HL-60 (cell line): ENCODE data around the gene DHRS13.

Experiments
- GABPA ChIP-seq: IDR thresholded peaks from 2 replicates; pipeline ENCODE4 v1.6.1; 2012; ENCODE audit warnings: low read depth
- POLR2AphosphoS5 ChIP-seq: IDR thresholded peaks from 2 replicates; pipeline ENCODE4 v1.6.1; 2012; ENCODE audit warnings: low read depth
- TF ChIP-seq, protein P1 (sequence below): IDR thresholded peaks from one replicate; pipeline ENCODE4 v1.5.1; 2011; ENCODE audit warnings: low read length, control low read depth, inconsistent platforms; ENCODE audit not compliant: insufficient read depth
- TF ChIP-seq, protein P2 (sequence below): IDR thresholded peaks from 2 replicates; pipeline ENCODE4 v1.6.1; 2012; ENCODE audit warnings: low read depth; ENCODE audit not compliant: insufficient replicate concordance

DNA sequence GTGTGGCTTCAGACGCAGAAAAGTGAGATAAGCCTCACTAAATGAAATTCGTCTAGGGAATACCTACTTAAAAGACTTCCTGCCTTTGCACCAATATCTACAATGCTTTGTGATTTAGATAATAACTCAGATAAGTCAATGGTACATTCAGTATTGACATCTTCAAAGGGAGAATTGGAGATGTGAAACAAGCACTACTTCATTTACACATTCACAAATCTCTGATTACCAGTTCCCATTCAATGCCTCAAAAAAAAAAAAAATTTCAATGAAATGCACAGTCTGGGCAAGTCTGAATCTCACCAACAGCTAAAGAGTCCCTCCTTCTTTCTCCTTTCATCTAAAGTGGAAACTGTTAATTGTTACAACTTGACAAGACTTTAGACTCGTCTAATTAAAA, 44.8 kb upstream of the DHRS13 start:
- TF ChIP-seq, protein P1, sequence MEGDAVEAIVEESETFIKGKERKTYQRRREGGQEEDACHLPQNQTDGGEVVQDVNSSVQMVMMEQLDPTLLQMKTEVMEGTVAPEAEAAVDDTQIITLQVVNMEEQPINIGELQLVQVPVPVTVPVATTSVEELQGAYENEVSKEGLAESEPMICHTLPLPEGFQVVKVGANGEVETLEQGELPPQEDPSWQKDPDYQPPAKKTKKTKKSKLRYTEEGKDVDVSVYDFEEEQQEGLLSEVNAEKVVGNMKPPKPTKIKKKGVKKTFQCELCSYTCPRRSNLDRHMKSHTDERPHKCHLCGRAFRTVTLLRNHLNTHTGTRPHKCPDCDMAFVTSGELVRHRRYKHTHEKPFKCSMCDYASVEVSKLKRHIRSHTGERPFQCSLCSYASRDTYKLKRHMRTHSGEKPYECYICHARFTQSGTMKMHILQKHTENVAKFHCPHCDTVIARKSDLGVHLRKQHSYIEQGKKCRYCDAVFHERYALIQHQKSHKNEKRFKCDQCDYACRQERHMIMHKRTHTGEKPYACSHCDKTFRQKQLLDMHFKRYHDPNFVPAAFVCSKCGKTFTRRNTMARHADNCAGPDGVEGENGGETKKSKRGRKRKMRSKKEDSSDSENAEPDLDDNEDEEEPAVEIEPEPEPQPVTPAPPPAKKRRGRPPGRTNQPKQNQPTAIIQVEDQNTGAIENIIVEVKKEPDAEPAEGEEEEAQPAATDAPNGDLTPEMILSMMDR, result no peak
- TF ChIP-seq, protein P2, sequence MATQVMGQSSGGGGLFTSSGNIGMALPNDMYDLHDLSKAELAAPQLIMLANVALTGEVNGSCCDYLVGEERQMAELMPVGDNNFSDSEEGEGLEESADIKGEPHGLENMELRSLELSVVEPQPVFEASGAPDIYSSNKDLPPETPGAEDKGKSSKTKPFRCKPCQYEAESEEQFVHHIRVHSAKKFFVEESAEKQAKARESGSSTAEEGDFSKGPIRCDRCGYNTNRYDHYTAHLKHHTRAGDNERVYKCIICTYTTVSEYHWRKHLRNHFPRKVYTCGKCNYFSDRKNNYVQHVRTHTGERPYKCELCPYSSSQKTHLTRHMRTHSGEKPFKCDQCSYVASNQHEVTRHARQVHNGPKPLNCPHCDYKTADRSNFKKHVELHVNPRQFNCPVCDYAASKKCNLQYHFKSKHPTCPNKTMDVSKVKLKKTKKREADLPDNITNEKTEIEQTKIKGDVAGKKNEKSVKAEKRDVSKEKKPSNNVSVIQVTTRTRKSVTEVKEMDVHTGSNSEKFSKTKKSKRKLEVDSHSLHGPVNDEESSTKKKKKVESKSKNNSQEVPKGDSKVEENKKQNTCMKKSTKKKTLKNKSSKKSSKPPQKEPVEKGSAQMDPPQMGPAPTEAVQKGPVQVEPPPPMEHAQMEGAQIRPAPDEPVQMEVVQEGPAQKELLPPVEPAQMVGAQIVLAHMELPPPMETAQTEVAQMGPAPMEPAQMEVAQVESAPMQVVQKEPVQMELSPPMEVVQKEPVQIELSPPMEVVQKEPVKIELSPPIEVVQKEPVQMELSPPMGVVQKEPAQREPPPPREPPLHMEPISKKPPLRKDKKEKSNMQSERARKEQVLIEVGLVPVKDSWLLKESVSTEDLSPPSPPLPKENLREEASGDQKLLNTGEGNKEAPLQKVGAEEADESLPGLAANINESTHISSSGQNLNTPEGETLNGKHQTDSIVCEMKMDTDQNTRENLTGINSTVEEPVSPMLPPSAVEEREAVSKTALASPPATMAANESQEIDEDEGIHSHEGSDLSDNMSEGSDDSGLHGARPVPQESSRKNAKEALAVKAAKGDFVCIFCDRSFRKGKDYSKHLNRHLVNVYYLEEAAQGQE, result no peak
- TF ChIP-seq POLR2AphosphoS5 (no peak), GABPA (no peak)
